ENCODE results near the gene IDI2.

Gene IDI2

GRCh38 chr10:1056326-1057105 is 30.9 kb upstream of the IDI2 start, which contains the start of gene WDR37:
Gene WDR37 (plus strand): TSS chr10:1056385. CDS start chr10:1072156, 15,771 bp downstream.
- POLR2A ChIA-PET (ENCODE audit: low non-redundant PET), result interaction anchor here (0.7 kb wide), 1 partner anchor 34 kb away, joined by 3 read pairs; no protein-coding TSS in a partner anchor
- CTCF ChIA-PET, result interaction anchor here (0.6 to 0.7 kb wide), 2 partner anchors 44 to 923 kb away, joined by 3 read pairs; no protein-coding TSS in a partner anchor
- no peak for TF ChIP-seq CTCF (conservative IDR thresholded peaks at IDR 0.05; ENCODE audit: low read depth)
- peak; percentile 85 for DNase-seq (ENCODE audit: low spot score)
- H3K27ac ChIP-seq, result peak within 1 kb of the TSS; percentile 97

- DNase-seq (ENCODE audit: low spot score), result peak; percentile 60
- ChIA-PET POLR2A (ENCODE audit: low non-redundant PET) (no interaction called here), CTCF (interaction anchor here (0.8 kb wide), 1 partner anchor 55 kb away, joined by 3 read pairs; no protein-coding TSS in a partner anchor)
- H3K27ac ChIP-seq, result peak overlapping the region; percentile 61; the same call in 1 of the 2 replicates
- TF ChIP-seq CTCF (conservative IDR thresholded peaks at IDR 0.05; ENCODE audit: low read depth), result no peak
Observed at GRCh38 chr10:1054684-1055083, 29.0 kb upstream of the IDI2 start.

GRCh38 chr10:1050554-1050953 is 24.9 kb upstream of the IDI2 start:
- TF ChIP-seq CTCF (conservative IDR thresholded peaks at IDR 0.05; ENCODE audit: low read depth), result no peak
- peak overlapping the region; percentile 73 for H3K27ac ChIP-seq
- DNase-seq (ENCODE audit: low spot score), result peak; percentile 47
- ChIA-PET POLR2A (ENCODE audit: low non-redundant PET) (no interaction called here), CTCF (interaction anchor here (0.7 to 0.9 kb wide), 2 partner anchors 10 to 51 kb away, joined by 3 to 6 read pairs; no protein-coding TSS in a partner anchor)

- ChIA-PET POLR2A (ENCODE audit: low non-redundant PET) (interaction anchor here (0.7 to 1.2 kb wide), 2 partner anchors 8 to 118 kb away, joined by 3 read pairs; partner anchors contain the start of gene LARP4B), CTCF (interaction anchor here (0.7 kb wide), 1 partner anchor 50 kb away, joined by 6 read pairs; no protein-coding TSS in a partner anchor)
- H3K27ac ChIP-seq, result peak overlapping the region; percentile 97
- no peak for TF ChIP-seq CTCF (conservative IDR thresholded peaks at IDR 0.05; ENCODE audit: low read depth)
- no peak for DNase-seq (ENCODE audit: low spot score)
Observed at GRCh38 chr10:1050145-1050544, 24.5 kb upstream of the IDI2 start.

- POLR2A ChIA-PET (ENCODE audit: low non-redundant PET), result interaction anchor here (0.5 to 1.2 kb wide), 6 partner anchors 9 to 118 kb away, joined by 3 to 6 read pairs (median 3); partner anchors contain the start of genes GTPBP4 and LARP4B
- CTCF ChIA-PET, result no interaction called here
- H3K27ac ChIP-seq, result peak overlapping the region; percentile 97
- no peak for DNase-seq (ENCODE audit: low spot score)
- TF ChIP-seq CTCF (conservative IDR thresholded peaks at IDR 0.05; ENCODE audit: low read depth), result no peak
Observed at GRCh38 chr10:1049425-1049958, 23.8 kb upstream of the IDI2 start.

- ChIA-PET POLR2A (ENCODE audit: low non-redundant PET) (interaction anchor here (0.5 to 1.2 kb wide), 5 partner anchors 11 to 117 kb away, joined by 3 to 6 read pairs (median 3); partner anchors contain the start of genes GTPBP4 and LARP4B), CTCF (no interaction called here)
- H3K27ac ChIP-seq, result peak within 1 kb of the TSS; percentile 97
- no peak for TF ChIP-seq CTCF (conservative IDR thresholded peaks at IDR 0.05; ENCODE audit: low read depth)
- DNase-seq (ENCODE audit: low spot score), result peak; percentile 97
Observed at GRCh38 chr10:1048732-1049424, 23.2 kb upstream of the IDI2 start, which contains the start of gene IDI1. Gene IDI1 (minus strand): TSS chr10:1049119. CDS start chr10:1049003, 116 bp downstream.
